ENCODE data around the gene PDCD1LG2.

The PDCD1LG2 gene

DNA sequence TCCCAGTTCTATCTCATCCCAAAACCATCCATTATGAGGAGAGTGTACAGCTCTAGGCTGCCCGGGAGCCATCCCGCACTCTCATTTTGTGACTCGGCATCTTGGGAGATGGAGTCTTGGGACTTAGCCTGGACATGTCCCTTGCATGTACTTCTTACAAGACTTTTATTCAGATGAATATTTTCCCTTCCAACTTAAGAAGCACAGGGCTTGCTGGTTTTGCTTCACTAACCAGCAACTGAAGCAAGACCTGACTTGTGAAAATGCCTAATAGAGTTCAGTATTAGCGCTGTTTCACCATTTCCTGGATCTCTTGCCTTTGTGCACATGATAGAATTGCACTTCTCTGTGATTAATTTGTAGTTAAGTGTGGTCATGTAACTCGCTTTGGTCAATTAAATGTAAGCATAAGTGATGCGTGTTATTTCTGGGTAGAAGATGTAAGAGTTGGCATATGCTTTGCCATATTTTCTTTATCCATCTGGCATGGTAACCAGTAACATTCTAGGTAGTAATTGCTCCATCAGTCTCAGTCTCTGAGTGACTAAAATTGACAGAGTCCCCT, 55.8 kb downstream of the PDCD1LG2 start:
- DNase-seq (ENCODE audit: low read depth) = peak; percentile 97
- TF ChIP-seq, protein P1, sequence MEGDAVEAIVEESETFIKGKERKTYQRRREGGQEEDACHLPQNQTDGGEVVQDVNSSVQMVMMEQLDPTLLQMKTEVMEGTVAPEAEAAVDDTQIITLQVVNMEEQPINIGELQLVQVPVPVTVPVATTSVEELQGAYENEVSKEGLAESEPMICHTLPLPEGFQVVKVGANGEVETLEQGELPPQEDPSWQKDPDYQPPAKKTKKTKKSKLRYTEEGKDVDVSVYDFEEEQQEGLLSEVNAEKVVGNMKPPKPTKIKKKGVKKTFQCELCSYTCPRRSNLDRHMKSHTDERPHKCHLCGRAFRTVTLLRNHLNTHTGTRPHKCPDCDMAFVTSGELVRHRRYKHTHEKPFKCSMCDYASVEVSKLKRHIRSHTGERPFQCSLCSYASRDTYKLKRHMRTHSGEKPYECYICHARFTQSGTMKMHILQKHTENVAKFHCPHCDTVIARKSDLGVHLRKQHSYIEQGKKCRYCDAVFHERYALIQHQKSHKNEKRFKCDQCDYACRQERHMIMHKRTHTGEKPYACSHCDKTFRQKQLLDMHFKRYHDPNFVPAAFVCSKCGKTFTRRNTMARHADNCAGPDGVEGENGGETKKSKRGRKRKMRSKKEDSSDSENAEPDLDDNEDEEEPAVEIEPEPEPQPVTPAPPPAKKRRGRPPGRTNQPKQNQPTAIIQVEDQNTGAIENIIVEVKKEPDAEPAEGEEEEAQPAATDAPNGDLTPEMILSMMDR (IDR thresholded peaks at IDR 0.05; ENCODE audit: insufficient read depth, low read depth, low read length, missing control alignments) = no peak
- H3K4me3 ChIP-seq (ENCODE audit: low read length) = no peak overlapping the region

DNA sequence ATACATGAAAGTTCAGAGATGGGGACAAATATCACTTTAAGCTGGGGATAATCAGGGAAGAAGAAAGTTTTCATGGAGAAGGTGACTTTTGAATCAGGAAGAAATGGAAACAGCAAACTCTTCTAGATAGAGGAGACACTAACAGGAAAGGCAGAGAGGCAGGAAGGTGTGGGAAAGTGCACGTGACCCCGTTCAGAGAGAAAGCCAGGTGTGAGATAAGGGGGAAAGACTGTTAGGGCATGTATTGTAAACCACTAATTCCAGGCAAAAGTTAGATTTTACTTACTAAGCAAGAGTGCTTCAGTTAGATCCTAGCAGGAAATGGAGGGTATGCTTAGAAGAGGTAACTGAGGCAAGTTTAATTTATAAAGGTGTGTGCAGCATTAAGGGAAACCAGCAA, 58.5 kb downstream of the PDCD1LG2 start:
- TF ChIP-seq, protein P1 (IDR thresholded peaks at IDR 0.05; ENCODE audit: insufficient read depth, low read depth, low read length, missing control alignments) = no peak
- no peak overlapping the region for H3K4me3 ChIP-seq (ENCODE audit: low read length)
- no peak for DNase-seq (ENCODE audit: low read depth)

DNA sequence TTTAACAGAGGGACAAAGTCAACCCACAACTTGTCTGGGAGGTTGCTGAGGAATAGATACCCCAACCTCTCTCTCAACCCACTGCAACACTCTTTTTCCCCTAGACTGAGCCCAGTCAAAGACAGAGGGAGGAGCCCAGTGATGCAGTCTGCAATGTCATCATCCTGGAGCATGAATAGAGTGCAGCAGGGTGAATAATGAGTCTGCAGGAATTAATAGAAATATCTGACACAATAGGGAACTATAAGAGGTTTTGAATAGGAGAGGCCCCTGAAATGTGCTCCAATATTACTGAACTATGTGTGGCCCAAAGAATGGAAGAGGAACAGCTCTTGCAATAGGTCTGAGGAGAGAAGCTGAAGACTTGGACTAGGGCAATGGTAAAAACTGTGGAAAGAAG, 59.1 kb downstream of the PDCD1LG2 start:
- TF ChIP-seq, protein P1 (IDR thresholded peaks at IDR 0.05; ENCODE audit: insufficient read depth, low read depth, low read length, missing control alignments) = no peak
- peak; percentile 66 for DNase-seq (ENCODE audit: low read depth)
- no peak overlapping the region for H3K4me3 ChIP-seq (ENCODE audit: low read length)

DNA sequence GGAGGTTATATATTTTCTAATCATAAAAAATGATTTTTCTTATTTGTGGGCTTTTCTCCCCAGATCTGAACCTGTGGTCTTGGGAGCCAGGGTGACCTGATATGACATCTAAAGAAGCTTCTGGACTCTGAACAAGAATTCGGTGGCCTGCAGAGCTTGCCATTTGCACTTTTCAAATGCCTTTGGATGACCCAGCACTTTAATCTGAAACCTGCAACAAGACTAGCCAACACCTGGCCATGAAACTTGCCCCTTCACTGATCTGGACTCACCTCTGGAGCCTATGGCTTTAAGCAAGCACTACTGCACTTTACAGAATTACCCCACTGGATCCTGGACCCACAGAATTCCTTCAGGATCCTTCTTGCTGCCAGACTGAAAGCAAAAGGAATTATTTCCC, 59.6 kb downstream of the PDCD1LG2 start:
- H3K4me3 ChIP-seq (ENCODE audit: low read length) = no peak overlapping the region
- TF ChIP-seq, protein P1 (IDR thresholded peaks at IDR 0.05; ENCODE audit: insufficient read depth, low read depth, low read length, missing control alignments) = no peak
- DNase-seq (ENCODE audit: low read depth) = no peak

DNA sequence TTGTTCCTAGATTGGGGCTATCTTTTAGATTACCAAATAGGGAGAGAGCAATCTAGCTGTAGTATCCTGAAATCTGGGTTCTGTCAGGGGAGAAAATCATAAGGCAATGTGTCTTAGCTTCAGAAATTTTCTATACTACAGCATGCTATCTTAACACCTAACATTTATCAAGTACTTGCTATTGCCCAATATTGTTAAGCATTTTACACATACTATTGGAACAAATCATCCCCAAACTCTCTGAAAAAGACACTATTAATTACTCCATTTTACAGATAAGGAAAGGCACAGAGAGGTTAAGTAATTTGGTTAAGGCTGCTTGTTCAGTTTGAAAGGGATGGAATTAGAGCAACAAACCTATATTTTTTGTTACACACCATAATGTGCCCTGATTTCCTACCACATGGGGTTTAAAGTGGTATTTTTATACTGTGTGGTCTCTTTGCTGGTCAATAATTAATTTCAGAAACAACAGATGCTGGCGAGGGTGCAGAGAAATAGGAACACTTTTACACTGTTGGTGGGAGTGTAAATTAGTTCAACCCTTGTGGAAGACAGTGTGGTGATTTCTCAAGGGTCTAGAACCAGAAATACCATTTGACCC, 61.4 kb downstream of the PDCD1LG2 start:
- TF ChIP-seq, protein P1 (IDR thresholded peaks at IDR 0.05; ENCODE audit: insufficient read depth, low read depth, low read length, missing control alignments) = no peak
- DNase-seq (ENCODE audit: low read depth) = no peak
- no peak overlapping the region for H3K4me3 ChIP-seq (ENCODE audit: low read length)

DNA sequence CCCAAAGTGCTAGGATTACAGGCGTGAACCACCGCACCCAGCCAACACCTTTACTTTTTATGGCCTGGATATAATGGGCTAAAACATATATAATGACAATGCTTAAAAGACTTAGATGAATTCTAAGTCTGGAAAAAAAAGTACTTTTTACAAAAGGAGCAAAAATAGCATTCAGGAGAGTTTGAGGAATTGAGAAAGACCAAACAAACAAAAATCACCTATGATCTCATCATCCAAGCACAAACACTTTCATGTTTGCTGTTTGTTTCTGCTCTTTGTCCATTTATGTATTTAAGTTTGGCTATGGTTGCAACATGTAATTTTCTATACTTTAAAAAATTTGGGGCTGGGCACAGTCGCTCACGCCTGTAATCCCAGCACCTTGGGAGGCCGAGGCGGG, 63.8 kb downstream of the PDCD1LG2 start:
- H3K4me3 ChIP-seq (ENCODE audit: low read length) = no peak overlapping the region
- DNase-seq (ENCODE audit: low read depth) = no peak
- TF ChIP-seq, protein P1 (IDR thresholded peaks at IDR 0.05; ENCODE audit: insufficient read depth, low read depth, low read length, missing control alignments) = no peak

DNA sequence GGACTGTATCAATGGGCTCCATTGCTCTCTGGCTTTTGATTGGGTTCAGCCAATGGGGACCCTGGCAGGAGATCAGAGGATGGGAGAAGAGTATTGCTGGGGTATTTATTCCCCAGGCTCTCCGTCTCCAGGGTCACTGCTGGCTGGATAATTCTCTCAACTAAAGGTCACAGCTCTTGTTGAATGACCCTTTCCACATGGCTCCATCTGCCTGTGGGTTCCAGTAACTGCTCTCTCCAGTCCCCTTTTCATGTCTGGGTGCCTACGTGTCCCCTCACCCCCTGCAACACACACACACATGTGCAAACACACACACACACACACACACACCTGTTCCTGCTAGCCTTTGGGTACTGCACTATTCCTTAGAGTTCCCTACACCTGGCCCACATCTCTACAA, 64.7 kb downstream of the PDCD1LG2 start:
- H3K4me3 ChIP-seq (ENCODE audit: low read length) = no peak overlapping the region
- TF ChIP-seq, protein P1 (IDR thresholded peaks at IDR 0.05; ENCODE audit: insufficient read depth, low read depth, low read length, missing control alignments) = no peak
- DNase-seq (ENCODE audit: low read depth) = no peak

Measured in epithelial cell of esophagus (primary cell).